ENCODE data around the gene CAPN1.

DNA sequence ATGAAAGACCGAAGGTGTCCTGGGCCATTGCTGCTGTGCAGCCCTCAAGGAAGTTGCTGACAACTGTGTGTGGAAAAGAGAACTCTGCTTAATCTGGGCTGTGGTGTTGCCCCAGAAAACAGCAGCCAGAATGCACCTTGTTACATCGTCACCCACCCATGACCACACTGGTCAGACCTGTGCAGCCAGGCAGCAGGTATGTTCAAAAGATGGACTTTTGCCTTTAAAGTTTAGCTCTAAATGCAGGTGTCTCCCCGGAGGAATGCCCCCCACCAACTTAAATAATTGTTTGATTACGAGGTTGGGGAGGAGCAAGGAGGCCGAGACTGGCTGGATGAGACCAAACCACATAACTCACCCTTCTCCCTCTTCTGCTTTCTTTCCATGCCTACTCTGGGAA, 64.8 kb downstream of the CAPN1 start:
- TF ChIP-seq, protein P1, sequence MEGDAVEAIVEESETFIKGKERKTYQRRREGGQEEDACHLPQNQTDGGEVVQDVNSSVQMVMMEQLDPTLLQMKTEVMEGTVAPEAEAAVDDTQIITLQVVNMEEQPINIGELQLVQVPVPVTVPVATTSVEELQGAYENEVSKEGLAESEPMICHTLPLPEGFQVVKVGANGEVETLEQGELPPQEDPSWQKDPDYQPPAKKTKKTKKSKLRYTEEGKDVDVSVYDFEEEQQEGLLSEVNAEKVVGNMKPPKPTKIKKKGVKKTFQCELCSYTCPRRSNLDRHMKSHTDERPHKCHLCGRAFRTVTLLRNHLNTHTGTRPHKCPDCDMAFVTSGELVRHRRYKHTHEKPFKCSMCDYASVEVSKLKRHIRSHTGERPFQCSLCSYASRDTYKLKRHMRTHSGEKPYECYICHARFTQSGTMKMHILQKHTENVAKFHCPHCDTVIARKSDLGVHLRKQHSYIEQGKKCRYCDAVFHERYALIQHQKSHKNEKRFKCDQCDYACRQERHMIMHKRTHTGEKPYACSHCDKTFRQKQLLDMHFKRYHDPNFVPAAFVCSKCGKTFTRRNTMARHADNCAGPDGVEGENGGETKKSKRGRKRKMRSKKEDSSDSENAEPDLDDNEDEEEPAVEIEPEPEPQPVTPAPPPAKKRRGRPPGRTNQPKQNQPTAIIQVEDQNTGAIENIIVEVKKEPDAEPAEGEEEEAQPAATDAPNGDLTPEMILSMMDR (conservative IDR thresholded peaks at IDR 0.05 in 1 of 2, IDR thresholded peaks at IDR 0.05 in 1 of 2; ENCODE audit: extremely low read depth in 1 of 2, insufficient read depth in 1 of 2, low read depth in 1 of 2, low read length in 2 of 2), result no peak
- TF ChIP-seq EZH2 (IDR thresholded peaks at IDR 0.05; ENCODE audit: borderline replicate concordance, low read length), result no peak

All from mammary epithelial cell (primary cell).